Measurements from ENCODE around the gene KIRREL3. TPM values are rescaled to one million over a fixed set of nuclear protein-coding genes. Genes with fewer than 3 reads are reported as not detected.

Gene KIRREL3
- total and polyA plus RNA-seq, 9 of the 15 experiments (the other 6 are each of a cell fraction or from before 2014, with no cell fraction given), result 0.04 to 0.10 TPM; not detected in 7

DNA sequence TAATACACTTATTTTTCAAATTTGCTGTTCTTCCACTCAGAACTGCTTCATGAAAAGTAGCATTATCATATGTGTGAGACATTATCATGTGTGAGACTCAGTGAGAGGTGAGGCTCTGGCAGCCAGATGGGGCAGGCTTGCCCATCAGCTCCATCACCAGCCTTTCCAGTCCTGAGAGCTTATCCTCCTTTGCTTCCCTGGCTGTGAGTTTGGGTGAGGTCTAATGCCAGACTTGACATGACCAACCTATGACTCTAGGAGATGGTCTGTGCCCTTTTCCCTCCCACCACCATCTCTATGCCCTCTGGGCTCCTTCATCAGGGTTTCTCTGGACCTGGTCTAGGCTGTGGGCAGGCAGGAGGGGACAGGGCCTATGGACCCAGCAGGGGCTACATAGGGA, 145.0 kb downstream of the KIRREL3 start (continued):
- TF ChIP-seq, protein P1, sequence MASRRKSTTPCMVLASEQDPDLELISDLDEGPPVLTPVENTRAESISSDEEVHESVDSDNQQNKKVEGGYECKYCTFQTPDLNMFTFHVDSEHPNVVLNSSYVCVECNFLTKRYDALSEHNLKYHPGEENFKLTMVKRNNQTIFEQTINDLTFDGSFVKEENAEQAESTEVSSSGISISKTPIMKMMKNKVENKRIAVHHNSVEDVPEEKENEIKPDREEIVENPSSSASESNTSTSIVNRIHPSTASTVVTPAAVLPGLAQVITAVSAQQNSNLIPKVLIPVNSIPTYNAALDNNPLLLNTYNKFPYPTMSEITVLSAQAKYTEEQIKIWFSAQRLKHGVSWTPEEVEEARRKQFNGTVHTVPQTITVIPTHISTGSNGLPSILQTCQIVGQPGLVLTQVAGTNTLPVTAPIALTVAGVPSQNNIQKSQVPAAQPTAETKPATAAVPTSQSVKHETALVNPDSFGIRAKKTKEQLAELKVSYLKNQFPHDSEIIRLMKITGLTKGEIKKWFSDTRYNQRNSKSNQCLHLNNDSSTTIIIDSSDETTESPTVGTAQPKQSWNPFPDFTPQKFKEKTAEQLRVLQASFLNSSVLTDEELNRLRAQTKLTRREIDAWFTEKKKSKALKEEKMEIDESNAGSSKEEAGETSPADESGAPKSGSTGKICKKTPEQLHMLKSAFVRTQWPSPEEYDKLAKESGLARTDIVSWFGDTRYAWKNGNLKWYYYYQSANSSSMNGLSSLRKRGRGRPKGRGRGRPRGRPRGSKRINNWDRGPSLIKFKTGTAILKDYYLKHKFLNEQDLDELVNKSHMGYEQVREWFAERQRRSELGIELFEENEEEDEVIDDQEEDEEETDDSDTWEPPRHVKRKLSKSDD (conservative IDR thresholded peaks at IDR 0.05; ENCODE audit: low read length), result no peak
- TF ChIP-seq GTF2A2 (tag; IDR thresholded peaks at IDR 0.05), result no peak

DNA sequence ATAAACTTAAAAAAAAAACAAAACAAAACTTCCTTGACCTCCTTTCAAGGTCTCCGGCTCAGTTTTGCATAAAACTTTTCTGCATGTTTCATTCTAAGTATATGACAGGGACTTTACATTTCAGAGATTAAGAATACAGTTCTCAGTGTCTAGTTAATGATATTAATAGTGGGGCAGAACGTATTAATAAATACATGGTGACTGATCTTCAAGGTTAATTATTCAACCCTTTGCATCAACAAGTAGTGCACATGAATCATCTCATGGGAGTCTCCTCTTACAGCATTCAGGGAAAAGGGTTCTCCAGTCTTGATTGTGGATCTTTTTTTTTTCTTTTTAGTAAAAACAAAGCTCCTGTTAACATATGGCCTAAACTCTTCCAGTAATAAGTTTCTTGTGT, 146.8 kb downstream of the KIRREL3 start:
- ATAC-seq (no peak), DNase-seq (ENCODE audit: extremely low read depth in 1 of 4, low spot score in 3 of 4) (no peak), FAIRE-seq (no peak)
- Histone ChIP-seq H3K36me3 (ENCODE audit: control insufficient read depth, insufficient read depth, low read length) (no peaks in the 10 kb centered on the region), H2AFZ (ENCODE audit: low read depth, low read length) (no peak overlapping the region), H3K9ac (ENCODE audit: insufficient read depth in 1 of 2, low read depth in 2 of 2, low read length in 2 of 2) (no peak overlapping the region), H3K79me2 (ENCODE audit: control insufficient read depth, insufficient read depth, low read length) (no peaks in the 10 kb centered on the region), H3K4me2 (ENCODE audit: insufficient read depth, low read length) (no peak overlapping the region), H3K9me1 (ENCODE audit: control insufficient read depth, insufficient read depth, low read length) (no peaks in the 10 kb centered on the region), H3K4me3 (no peak overlapping the region), H4K20me1 (replicated peaks; ENCODE audit: control insufficient read depth, insufficient read depth, low read length) (no peaks in the 10 kb centered on the region), H3K27me3 (ENCODE audit: control insufficient read depth in 2 of 2, insufficient read depth in 2 of 2, low read length in 2 of 2) (peaks cover 0 to 5% of the 10 kb centered on the region in 2 experiments; a peak in 1 of 5 replicates), H3K4me1 (replicated peaks in 1 of 2; ENCODE audit: control insufficient read depth in 2 of 2, insufficient read depth in 2 of 2, low read length in 2 of 2) (no peaks in the 10 kb centered on the region), H3K9me3 (replicated peaks; ENCODE audit: control insufficient read depth, insufficient read depth, low read depth, low read length) (no peaks in the 10 kb centered on the region), H3K27ac (ENCODE audit: extremely low read depth, low read depth, low read length) (no peak overlapping the region)
- BruUV-seq (replicated peaks), result no TSS peak
- intact Hi-C loops (cut with micrococcal nuclease) (no loop called here), in situ Hi-C loops (cut with MboI) (no loop called here)
- WGBS (ENCODE audit: insufficient coverage, low coverage, missing lambda C conversion rate), result 0% methylated on average over 2 of the region's 2 CpGs
- TF ChIP-seq RBM22 (IDR thresholded peaks at IDR 0.05; ENCODE audit: low read depth, low read length, poor library complexity, severe bottlenecking) (no peak), ZNF274 (IDR thresholded peaks at IDR 0.05; ENCODE audit: borderline replicate concordance, low read depth, low read length) (no peak), XRCC5 (IDR thresholded peaks at IDR 0.05; ENCODE audit: low read depth, low read length) (no peak), KHSRP (IDR thresholded peaks at IDR 0.05) (no peak)
- TF ChIP-seq, protein P2, sequence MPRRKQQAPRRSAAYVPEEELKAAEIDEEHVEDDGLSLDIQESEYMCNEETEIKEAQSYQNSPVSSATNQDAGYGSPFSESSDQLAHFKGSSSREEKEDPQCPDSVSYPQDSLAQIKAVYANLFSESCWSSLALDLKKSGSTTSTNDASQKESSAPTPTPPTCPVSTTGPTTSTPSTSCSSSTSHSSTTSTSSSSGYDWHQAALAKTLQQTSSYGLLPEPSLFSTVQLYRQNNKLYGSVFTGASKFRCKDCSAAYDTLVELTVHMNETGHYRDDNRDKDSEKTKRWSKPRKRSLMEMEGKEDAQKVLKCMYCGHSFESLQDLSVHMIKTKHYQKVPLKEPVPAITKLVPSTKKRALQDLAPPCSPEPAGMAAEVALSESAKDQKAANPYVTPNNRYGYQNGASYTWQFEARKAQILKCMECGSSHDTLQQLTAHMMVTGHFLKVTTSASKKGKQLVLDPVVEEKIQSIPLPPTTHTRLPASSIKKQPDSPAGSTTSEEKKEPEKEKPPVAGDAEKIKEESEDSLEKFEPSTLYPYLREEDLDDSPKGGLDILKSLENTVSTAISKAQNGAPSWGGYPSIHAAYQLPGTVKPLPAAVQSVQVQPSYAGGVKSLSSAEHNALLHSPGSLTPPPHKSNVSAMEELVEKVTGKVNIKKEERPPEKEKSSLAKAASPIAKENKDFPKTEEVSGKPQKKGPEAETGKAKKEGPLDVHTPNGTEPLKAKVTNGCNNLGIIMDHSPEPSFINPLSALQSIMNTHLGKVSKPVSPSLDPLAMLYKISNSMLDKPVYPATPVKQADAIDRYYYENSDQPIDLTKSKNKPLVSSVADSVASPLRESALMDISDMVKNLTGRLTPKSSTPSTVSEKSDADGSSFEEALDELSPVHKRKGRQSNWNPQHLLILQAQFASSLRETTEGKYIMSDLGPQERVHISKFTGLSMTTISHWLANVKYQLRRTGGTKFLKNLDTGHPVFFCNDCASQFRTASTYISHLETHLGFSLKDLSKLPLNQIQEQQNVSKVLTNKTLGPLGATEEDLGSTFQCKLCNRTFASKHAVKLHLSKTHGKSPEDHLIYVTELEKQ (CRISPR knock-in tag; IDR thresholded peaks at IDR 0.05), result no peak
- POLR2A ChIA-PET, result no interaction called here
- CTCF ChIA-PET (ENCODE audit: low intra/inter-chr PET ratio), result no interaction called here

All from K562 (cell line).